ENCODE results near the gene POLK.
A peak's percentile ranks its signal among the peaks of the same experiment; 100 is the strongest.
"Not testable (repeated sequence)": the region's sequence is repeated elsewhere in the genome, so short reads cannot be mapped to it uniquely, and the experiment has no call there.

POLK gene

DNA sequence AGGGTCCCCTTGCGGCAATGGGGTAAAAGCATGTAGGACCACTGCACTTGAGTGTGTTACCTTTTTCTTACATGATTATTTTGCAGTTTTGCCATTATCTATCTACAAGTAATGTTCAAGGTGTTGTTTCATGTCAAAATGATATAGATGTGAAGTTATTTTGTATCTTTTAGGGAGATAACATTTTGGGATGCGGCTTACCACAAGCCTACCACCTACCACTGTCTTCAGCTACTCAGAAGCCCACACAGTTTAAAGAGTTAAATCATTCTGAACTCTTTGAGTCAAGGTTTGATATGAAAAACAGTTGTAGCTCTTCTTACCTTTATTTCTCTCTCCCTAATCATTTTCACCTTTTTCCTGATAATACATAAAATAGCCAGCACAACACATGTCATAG lies 20.1 kb upstream of the POLK start:
- H3K9me3 Mint-ChIP-seq: peaks cover 21 to 23% of the 10 kb centered on the region in 2 donors
- H3K27ac Mint-ChIP-seq: no peak overlapping the region
- no peak for ATAC-seq (replicated peaks)
- peaks cover 15 to 22% of the 10 kb centered on the region in 2 donors for H3K4me1 Mint-ChIP-seq
- DNase-seq: no peak
- no peaks in the 10 kb centered on the region for H3K27me3 Mint-ChIP-seq
- peaks cover 53 to 76% of the 10 kb centered on the region in 2 donors for H3K36me3 Mint-ChIP-seq
- no peak overlapping the region for H3K4me3 Mint-ChIP-seq

GRCh38 chr5:75496026-75496425 lies 15.7 kb upstream of the POLK start:
- H3K9me3 Mint-ChIP-seq: peaks cover 0 to 4% of the 10 kb centered on the region in 2 donors
- peaks cover 50 to 76% of the 10 kb centered on the region in 2 donors for H3K36me3 Mint-ChIP-seq
- H3K4me3 Mint-ChIP-seq: no peak overlapping the region
- H3K27me3 Mint-ChIP-seq: no peaks in the 10 kb centered on the region
- ATAC-seq (replicated peaks) (no peak), DNase-seq (no peak)
- peaks cover 10 to 17% of the 10 kb centered on the region in 2 donors for H3K4me1 Mint-ChIP-seq
- no peak overlapping the region for H3K27ac Mint-ChIP-seq

GRCh38 chr5:75498208-75498777 lies 13.4 kb upstream of the POLK start:
- no peak for DNase-seq
- Mint-ChIP-seq H3K4me3 (no peak overlapping the region), H3K36me3 (peaks cover 42 to 66% of the 10 kb centered on the region in 2 donors)

DNA sequence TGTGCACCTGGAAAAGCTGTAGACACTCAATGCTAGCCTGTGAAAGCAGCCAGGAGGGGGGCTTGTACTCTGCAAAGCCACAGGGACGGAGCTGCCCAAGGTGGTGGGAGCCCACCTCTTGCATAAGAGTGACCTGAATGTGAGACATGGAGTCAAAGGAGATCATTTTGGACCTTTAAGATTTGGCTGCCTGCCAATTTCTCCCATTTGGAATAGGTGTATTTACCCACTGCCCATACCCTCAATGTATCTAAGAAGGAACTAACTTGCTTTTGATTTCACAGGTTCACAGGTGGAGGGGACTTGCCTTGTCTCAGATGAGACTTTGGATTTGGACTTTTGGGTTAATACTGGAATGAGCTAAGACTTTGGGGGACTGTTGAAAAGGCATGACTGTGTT lies 12.8 kb upstream of the POLK start:
- ATAC-seq (replicated peaks); H3K27me3 Mint-ChIP-seq; H3K4me3 Mint-ChIP-seq; H3K27ac Mint-ChIP-seq; H3K9me3 Mint-ChIP-seq; DNase-seq: not testable (repeated sequence)
- Mint-ChIP-seq H3K36me3 (peaks cover 38 to 67% of the 10 kb centered on the region in 2 donors), H3K4me1 (peaks cover 7 to 12% of the 10 kb centered on the region in 2 donors)

More at GRCh38 chr5:75498208-75498777, 13.4 kb upstream of the POLK start:
- Mint-ChIP-seq H3K27ac (no peak overlapping the region), H3K9me3 (peaks cover 0 to 2% of the 10 kb centered on the region in 2 donors), H3K4me1 (peaks cover 7 to 12% of the 10 kb centered on the region in 2 donors), H3K27me3 (no peaks in the 10 kb centered on the region)
- no peak for ATAC-seq (replicated peaks)

GRCh38 chr5:75505112-75505511 lies 6.6 kb upstream of the POLK start:
- Mint-ChIP-seq H3K4me1 (peaks cover 19 to 42% of the 10 kb centered on the region in 2 donors), H3K36me3 (peaks cover 26 to 49% of the 10 kb centered on the region in 2 donors), H3K27ac (peak overlapping the region; percentile 65)
- H3K27me3 Mint-ChIP-seq; H3K4me3 Mint-ChIP-seq; DNase-seq; H3K9me3 Mint-ChIP-seq; ATAC-seq (replicated peaks): not testable (repeated sequence)

- DNase-seq (no peak), ATAC-seq (replicated peaks) (no peak)
- H3K4me1 Mint-ChIP-seq: peaks cover 19 to 42% of the 10 kb centered on the region in 2 donors
- no peak overlapping the region for H3K27ac Mint-ChIP-seq
- no peak overlapping the region for H3K4me3 Mint-ChIP-seq
- peaks cover 19 to 36% of the 10 kb centered on the region in 2 donors for H3K36me3 Mint-ChIP-seq
- H3K27me3 Mint-ChIP-seq: no peaks in the 10 kb centered on the region
- H3K9me3 Mint-ChIP-seq: peaks cover 0 to 6% of the 10 kb centered on the region in 2 donors
Measured at GRCh38 chr5:75507841-75508240, 3.9 kb upstream of the POLK start.

- H3K9me3 Mint-ChIP-seq: peaks cover 0 to 6% of the 10 kb centered on the region in 2 donors
- peaks cover 16 to 25% of the 10 kb centered on the region in 2 donors for H3K36me3 Mint-ChIP-seq
- H3K27me3 Mint-ChIP-seq: no peaks in the 10 kb centered on the region
- H3K27ac Mint-ChIP-seq: no peak overlapping the region
- H3K4me3 Mint-ChIP-seq: peak overlapping the region; percentile 96 to 98
- no peak for ATAC-seq (replicated peaks)
- no peak for DNase-seq
- peaks cover 23 to 54% of the 10 kb centered on the region in 2 donors for H3K4me1 Mint-ChIP-seq
Measured at GRCh38 chr5:75509546-75509945, 2.1 kb upstream of the POLK start.

GRCh38 chr5:75509956-75510355 lies 1.7 kb upstream of the POLK start:
- H3K36me3 Mint-ChIP-seq: peaks cover 14 to 22% of the 10 kb centered on the region in 2 donors
- H3K27ac Mint-ChIP-seq: no peak overlapping the region
- H3K27me3 Mint-ChIP-seq: no peaks in the 10 kb centered on the region

DNA sequence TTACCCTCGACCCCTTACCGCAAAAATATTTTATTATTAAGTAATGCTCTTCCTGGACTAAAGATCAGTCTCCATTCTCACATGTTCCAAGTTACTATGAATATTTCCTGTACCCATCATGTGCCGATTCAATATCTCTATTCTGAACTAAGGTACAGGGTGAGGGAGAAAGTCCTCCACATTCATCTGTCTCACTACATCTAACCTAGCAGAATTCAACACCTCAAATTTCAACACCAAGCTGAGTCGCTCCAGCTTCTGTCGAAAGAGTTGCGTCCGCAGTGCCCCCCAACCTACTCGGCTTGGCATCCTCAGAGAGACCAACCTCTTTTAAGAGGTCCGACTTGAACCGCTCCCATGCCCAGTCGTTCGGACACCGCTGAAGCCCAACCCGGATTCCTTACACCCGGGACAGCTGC lies 1.3 kb upstream of the POLK start:
- H3K4me1 Mint-ChIP-seq: peaks cover 21 to 49% of the 10 kb centered on the region in 2 donors
- H3K27ac Mint-ChIP-seq: peak overlapping the region; percentile 97
- H3K27me3 Mint-ChIP-seq: no peaks in the 10 kb centered on the region
- H3K4me3 Mint-ChIP-seq: peak overlapping the region; percentile 96 to 98
- no peak for DNase-seq
- H3K9me3 Mint-ChIP-seq: peaks cover 0 to 6% of the 10 kb centered on the region in 2 donors
- ATAC-seq (replicated peaks): peak in 1 of 2 donors; percentile 1
- peaks cover 12 to 20% of the 10 kb centered on the region in 2 donors for H3K36me3 Mint-ChIP-seq

More at GRCh38 chr5:75509956-75510355, 1.7 kb upstream of the POLK start:
- ATAC-seq (replicated peaks) (no peak), DNase-seq (no peak)
- H3K4me3 Mint-ChIP-seq: peak overlapping the region; percentile 96 to 98
- peaks cover 0 to 6% of the 10 kb centered on the region in 2 donors for H3K9me3 Mint-ChIP-seq
- H3K4me1 Mint-ChIP-seq: peaks cover 23 to 50% of the 10 kb centered on the region in 2 donors

DNA sequence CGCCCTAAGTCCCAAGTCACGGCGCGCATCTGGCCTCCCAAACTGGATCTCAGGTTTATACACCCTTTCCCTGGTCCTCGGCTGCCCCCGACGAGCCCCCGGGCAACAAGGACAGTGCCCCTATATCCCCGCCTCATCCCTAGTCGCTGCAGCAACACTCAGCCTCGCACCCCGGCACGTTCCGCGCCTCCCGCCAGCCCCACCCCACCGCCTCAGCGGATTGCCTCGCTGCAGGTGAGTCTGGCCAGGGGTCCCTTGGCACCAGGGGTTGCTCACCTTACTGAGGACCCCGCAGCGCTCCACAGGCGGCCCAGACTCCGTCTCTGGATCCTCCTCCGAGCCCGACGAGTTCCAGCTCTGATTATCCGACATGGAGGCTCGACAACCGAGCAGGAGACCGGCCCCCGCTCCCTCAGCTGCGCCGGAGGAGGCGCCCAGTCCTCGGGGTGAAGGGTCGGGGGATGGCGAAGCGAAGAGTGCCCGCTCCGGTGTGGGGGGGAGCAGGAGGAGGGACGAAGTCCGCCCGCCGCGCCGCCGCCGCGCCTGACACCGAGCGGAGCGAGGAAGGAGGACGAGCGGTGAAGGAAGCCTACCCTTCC lies 756 bp upstream of the POLK start:
- H3K4me1 Mint-ChIP-seq: peaks cover 19 to 52% of the 10 kb centered on the region in 2 donors
- peak overlapping the region; percentile 97 for H3K27ac Mint-ChIP-seq
- H3K9me3 Mint-ChIP-seq: peaks cover 0 to 6% of the 10 kb centered on the region in 2 donors
- ATAC-seq (replicated peaks) (peak; percentile 50 to 54), DNase-seq (peak; percentile 49)
- H3K36me3 Mint-ChIP-seq: peaks cover 12 to 22% of the 10 kb centered on the region in 2 donors
- H3K27me3 Mint-ChIP-seq: no peaks in the 10 kb centered on the region
- H3K4me3 Mint-ChIP-seq: peak overlapping the region; percentile 96 to 98

DNA sequence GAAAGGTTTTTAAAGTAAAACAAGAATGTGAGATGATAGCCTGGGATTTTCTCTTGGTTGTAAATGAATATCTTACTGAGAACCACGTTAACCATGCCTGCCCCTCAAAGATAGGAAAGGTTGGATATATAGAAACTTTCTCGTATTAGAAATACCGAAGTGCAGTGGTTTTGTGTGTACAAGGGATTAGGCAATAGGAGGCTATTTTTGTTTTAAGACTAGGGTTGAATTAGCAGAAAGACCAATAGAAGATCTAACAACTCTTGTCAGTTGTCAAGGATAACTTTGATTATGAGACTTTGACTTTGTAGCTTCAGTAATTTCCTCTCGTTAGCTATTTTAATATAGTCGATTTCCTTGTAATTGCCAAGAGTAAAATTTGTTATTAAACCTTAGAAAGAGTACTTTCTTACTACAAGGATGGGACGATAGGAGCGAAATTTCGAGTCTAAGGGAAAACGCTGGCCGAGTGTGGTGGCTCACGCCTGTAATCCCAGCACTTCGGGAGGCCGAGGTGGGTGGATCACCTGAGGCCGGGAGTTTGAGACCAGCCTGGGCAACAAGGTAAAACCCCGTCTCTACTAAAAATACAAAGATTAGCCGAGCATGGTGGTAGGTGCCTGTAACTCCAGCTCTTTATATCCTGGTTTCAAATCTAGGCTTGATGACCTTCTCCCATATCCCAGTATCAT lies 838 bp downstream of the POLK start:
- H3K27me3 Mint-ChIP-seq: no peaks in the 10 kb centered on the region

GRCh38 chr5:75513841-75514240 lies 2.1 kb downstream of the POLK start:
- ATAC-seq (replicated peaks) (no peak), DNase-seq (no peak)
- Mint-ChIP-seq H3K4me3 (peak overlapping the region in 1 of 2 donors; percentile 96), H3K4me1 (peaks cover 27 to 63% of the 10 kb centered on the region in 2 donors), H3K9me3 (peaks cover 3 to 4% of the 10 kb centered on the region in 2 donors), H3K27ac (peak overlapping the region; percentile 17), H3K27me3 (no peaks in the 10 kb centered on the region), H3K36me3 (peaks cover 17 to 32% of the 10 kb centered on the region in 2 donors)

More for the DNA sequence above, 838 bp downstream of the POLK start:
- H3K9me3 Mint-ChIP-seq: peaks cover 0 to 6% of the 10 kb centered on the region in 2 donors
- ATAC-seq (replicated peaks) (no peak), DNase-seq (no peak)
- peak overlapping the region; percentile 97 for H3K27ac Mint-ChIP-seq
- H3K36me3 Mint-ChIP-seq: peaks cover 12 to 26% of the 10 kb centered on the region in 2 donors
- H3K4me3 Mint-ChIP-seq: peak overlapping the region; percentile 96 to 98
- peaks cover 23 to 61% of the 10 kb centered on the region in 2 donors for H3K4me1 Mint-ChIP-seq

DNA sequence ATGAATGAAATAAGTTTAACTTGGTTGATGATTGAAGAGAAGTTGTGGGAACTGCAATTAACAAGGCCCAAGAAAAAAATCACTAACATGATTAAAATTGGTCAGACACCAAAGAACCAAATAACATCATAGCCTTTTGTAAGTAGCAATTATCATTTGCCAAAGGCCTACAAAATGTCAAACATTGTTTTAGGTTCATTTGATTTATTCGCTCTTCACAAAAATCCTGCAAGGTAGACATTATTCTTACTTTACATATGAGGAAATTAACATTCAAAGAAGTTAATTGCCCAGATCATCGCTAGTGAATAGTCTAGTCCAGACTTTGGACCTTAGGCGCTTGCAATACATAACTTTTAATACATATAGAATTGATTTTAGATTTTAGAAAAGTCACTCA lies 2.6 kb downstream of the POLK start:
- Mint-ChIP-seq H3K27me3 (no peaks in the 10 kb centered on the region), H3K36me3 (peaks cover 20 to 34% of the 10 kb centered on the region in 2 donors), H3K4me1 (peaks cover 29 to 66% of the 10 kb centered on the region in 2 donors), H3K9me3 (peaks cover 3 to 6% of the 10 kb centered on the region in 2 donors), H3K4me3 (peak overlapping the region in 1 of 2 donors; percentile 96), H3K27ac (no peak overlapping the region)
- DNase-seq (no peak), ATAC-seq (replicated peaks) (no peak)

GRCh38 chr5:75519761-75520160 lies 8.1 kb downstream of the POLK start:
- H3K4me1 Mint-ChIP-seq: peaks cover 34 to 71% of the 10 kb centered on the region in 2 donors
- DNase-seq (no peak), ATAC-seq (replicated peaks) (no peak)
- H3K9me3 Mint-ChIP-seq: peaks cover 10 to 17% of the 10 kb centered on the region in 2 donors
- peaks cover 47 to 63% of the 10 kb centered on the region in 2 donors for H3K36me3 Mint-ChIP-seq
- H3K4me3 Mint-ChIP-seq: no peak overlapping the region
- H3K27me3 Mint-ChIP-seq: no peaks in the 10 kb centered on the region
- H3K27ac Mint-ChIP-seq: peak overlapping the region; percentile 32
